Muscle of leg (tissue), 11 donors: Measurements from ENCODE around the gene CTIF. TPM values are rescaled to one million over a fixed set of nuclear protein-coding genes. Genes with fewer than 3 reads are reported as not detected.

Source experiments
- DNase-seq: peaks from one replicate; pipeline ENCODE4 v3.0.0; 2013
- H3K27ac ChIP-seq: one replicate; pipeline ENCODE4 v1.5.1; 2013; ENCODE audit warnings: mild to moderate bottlenecking, low read length, control low read depth
- H3K27me3 ChIP-seq: one replicate; pipeline ENCODE4 v1.6.1; 2013; ENCODE audit warnings: low read length; ENCODE audit not compliant: control insufficient read depth, insufficient read depth
- H3K36me3 ChIP-seq: one replicate; pipeline ENCODE4 v1.6.1; 2013; ENCODE audit warnings: low read length; ENCODE audit not compliant: control insufficient read depth, insufficient read depth
- H3K4me1 ChIP-seq: one replicate; pipeline ENCODE4 v1.6.1; 2013; ENCODE audit warnings: low read length; ENCODE audit not compliant: control insufficient read depth, insufficient read depth
- H3K4me3 ChIP-seq: one replicate; pipeline ENCODE4 v1.5.1; 2013; ENCODE audit warnings: low read length, control low read depth
- H3K9me3 ChIP-seq: replicated peaks from 2 replicates; pipeline ENCODE4 v1.6.1; 2013; ENCODE audit warnings: low read depth, low read length; ENCODE audit not compliant: control insufficient read depth
- WGBS: methylation state at CpG from one replicate; pipeline ENCODE4 v1.1.5; 2013; ENCODE audit warnings: missing lambda C conversion rate; ENCODE audit not compliant: insufficient coverage; 5-methylcytosine and 5-hydroxymethylcytosine counted together
- polyA plus RNA-seq, 8 donors: library from polyadenylated mRNA; unstranded; fragments of 120-200 nt; gene quantifications; one replicate each; pipeline versions ENCODE4 v1.2.1 to v1.2.3, GENCODE V29; 2013; ENCODE audit warnings: inconsistent platforms in 1 of 8, low replicate concordance in 1 of 8; ENCODE audit not compliant: insufficient read length in 8 of 8, insufficient read depth in 1 of 8
- total RNA-seq: library from RNA; stranded (reverse); fragments of 120-200 nt; gene quantifications from one replicate; pipeline ENCODE4 v1.2.4, GENCODE V29; 2013

Gene CTIF
- total and polyA plus RNA-seq, 9 donors: 16.3 to 46.8 (median 32.5) TPM

DNA sequence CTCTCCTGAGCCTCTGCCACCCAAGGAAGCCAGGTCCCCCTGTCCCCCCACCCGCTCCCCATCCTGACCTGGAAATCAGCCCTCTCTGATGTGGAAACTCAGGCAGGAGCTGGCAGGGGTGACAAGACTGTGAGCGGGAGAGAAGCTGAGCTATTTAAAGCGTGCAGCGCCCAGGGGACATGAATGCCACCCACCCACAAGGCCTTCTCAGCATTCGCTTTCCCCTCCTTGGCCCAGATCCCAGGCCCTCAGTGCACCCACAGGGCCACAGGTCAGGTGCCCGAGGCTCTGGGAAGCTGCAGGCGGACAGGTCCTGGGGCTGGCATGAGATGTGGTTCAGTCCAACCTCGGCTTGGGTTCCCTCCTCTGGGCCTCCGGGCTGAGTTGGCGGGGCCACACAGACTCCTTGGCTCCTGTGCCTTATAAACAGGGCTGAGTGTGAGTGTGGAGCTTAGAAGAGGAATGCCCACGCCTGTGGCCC lies 243.6 kb downstream of the CTIF start:
- DNase-seq: peak; percentile 58

DNA sequence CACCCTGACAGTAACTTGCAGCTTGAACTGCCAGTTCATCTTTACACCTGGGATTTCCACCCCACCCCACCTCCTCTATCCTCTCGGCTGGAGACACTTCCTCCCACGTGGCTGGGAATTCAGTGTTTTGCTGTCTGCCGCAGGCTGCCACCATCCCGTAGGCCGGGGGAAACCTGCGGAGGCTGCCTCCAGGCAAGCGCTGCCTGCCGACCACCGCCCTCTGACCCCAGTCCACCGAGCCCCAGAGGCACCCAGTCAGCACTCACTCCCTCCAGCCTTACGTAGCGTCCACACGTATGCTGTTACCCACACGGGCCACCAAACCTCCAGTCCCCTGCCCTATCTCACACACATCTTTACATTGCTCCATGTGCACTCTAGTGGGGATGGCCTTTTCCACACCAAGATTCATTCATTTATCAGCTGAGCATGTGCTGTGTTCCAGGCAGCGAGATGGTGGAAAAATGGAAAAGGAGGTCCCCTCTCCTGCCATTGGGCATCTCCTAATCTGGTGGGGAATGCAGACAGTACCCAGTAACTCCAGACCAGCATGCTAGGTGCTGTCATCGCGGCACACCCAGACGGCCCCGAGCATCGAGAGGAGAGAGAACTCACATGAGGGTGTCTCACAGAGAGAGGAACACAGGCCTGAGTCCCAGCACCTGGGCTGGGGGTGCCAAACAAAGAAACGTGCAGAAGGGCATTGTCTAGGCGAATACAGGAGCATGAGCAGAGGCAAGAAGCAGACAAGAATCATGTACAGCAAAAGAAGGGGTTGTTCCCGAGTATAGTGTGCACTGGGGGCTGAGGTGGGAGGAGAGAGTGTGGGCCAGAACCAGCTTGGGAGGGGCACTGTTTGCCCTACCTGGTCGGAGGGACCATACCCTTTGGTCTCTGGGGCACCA lies 245.0 kb downstream of the CTIF start:
- DNase-seq: no peak
- WGBS: 87% methylated on average over 22 of the region's 24 CpGs
- peaks cover 15% of the 10 kb centered on the region for H3K36me3 ChIP-seq
- H3K4me3 ChIP-seq: no peak overlapping the region
- no peaks in the 10 kb centered on the region for H3K27me3 ChIP-seq
- peaks cover 58% of the 10 kb centered on the region for H3K4me1 ChIP-seq
- no peaks in the 10 kb centered on the region for H3K9me3 ChIP-seq
- no peak overlapping the region for H3K27ac ChIP-seq

More for the DNA sequence above, 243.6 kb downstream of the CTIF start:
- WGBS: no CpG with 5 or more reads among the region's 11 CpGs
- Histone ChIP-seq H3K36me3 (peaks cover 12% of the 10 kb centered on the region), H3K4me1 (peaks cover 63% of the 10 kb centered on the region), H3K27ac (peak overlapping the region; percentile 85), H3K4me3 (no peak overlapping the region), H3K27me3 (no peaks in the 10 kb centered on the region), H3K9me3 (no peaks in the 10 kb centered on the region)

DNA sequence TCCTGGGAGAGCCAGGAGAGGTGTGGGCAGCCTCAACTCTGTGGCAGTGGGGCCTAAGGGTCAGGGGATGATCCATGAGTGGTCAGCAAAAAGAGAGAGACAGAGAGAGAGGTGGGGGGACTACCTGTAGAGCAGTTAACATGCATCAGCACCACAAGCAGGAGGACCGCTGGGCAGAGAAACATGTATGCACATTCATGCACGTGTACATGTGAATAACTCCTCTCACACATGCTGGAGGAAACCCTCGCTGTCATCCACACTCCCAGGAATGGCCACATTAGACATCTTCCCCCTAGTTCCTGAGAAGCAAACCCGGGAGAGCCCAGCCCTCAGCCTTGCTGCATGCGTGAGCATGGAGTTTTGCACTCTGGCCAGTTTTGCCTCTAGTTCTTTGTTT lies 245.8 kb downstream of the CTIF start:
- 75% methylated on average over 3 of the region's 5 CpGs for WGBS
- no peak overlapping the region for H3K4me3 ChIP-seq
- H3K4me1 ChIP-seq: peaks cover 50% of the 10 kb centered on the region
- no peak overlapping the region for H3K27ac ChIP-seq
- no peaks in the 10 kb centered on the region for H3K27me3 ChIP-seq
- peaks cover 2% of the 10 kb centered on the region for H3K9me3 ChIP-seq
- H3K36me3 ChIP-seq: peaks cover 18% of the 10 kb centered on the region
- DNase-seq: no peak

GRCh38 chr18:48785091-48785614 lies 246.3 kb downstream of the CTIF start:
- peaks cover 19% of the 10 kb centered on the region for H3K36me3 ChIP-seq
- peak; percentile 69 for DNase-seq
- peaks cover 2% of the 10 kb centered on the region for H3K9me3 ChIP-seq
- H3K4me3 ChIP-seq: no peak overlapping the region
- H3K4me1 ChIP-seq: peaks cover 49% of the 10 kb centered on the region
- H3K27ac ChIP-seq: no peak overlapping the region
- WGBS: 40% methylated on average over 2 of the region's 5 CpGs
- no peaks in the 10 kb centered on the region for H3K27me3 ChIP-seq

DNA sequence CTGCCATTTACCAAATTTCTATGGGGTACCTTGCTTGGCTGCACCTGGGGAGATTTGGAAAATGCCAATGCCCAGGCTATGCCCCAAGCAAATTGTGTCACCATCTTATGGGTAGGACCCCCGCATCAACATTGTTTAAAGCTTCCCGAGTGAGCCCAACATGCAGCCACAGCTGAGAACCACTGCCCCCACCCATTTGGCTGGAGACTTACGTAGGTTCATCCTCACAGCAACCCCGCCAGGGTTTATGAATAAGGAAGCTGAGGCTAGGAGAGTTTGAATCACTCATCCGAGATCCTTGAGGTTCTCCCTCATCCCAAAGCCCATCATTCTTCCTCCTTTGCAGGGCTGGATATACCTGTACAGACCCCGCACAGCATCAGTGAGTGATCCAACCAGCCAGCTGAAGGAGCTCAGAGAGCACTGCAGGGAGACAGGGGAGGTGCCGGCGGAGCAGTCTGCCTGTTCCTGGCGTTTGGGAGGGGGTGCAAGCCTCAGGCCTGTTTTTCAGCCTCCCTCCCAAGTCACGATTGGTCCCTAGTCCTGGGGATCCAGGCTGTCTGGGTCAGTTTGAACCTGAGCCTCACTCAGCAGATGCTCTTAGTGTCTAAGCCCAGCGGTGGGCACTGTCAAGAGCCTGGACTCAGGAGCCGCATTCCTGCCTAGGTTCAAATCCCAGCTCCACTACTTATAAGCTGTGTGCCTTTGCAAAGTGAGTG lies 247.1 kb downstream of the CTIF start:
- peaks cover 49% of the 10 kb centered on the region for H3K4me1 ChIP-seq

DNA sequence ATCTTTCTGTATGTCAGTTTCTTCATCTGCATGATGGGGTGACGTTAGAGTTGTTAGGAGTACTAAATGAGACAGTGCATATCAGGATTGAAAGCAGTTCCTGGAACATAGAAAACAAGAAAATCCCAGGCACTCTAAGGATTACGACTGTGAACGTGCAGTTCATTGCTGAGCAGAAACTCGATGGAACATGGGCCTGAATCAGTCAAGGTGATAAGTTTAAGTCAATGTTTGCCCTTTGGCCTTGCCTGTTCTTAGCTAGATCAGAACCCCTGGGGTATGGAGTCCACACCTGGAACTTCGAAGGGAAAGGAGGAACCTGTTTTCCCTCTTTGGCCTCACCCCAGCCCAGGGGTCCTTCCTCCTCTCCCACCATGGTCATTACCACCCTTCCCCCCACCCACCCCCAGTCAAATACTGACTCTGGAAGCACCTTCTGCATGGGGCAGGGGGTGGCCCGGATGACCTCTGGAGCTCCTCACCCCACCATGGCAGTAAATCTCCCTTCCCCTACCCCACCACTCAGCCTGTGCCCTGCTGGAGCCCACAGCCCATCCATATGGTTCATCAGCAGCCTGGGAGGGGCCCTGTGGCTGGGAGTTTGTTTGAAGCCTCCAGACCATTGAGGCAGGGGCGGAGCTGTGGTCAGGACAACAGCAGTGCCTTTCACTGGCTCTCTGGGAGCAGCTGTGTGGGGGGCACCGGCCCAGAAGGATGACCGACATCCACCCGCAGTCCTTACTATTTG lies 247.8 kb downstream of the CTIF start:
- H3K4me1 ChIP-seq: peaks cover 44% of the 10 kb centered on the region
- WGBS: 67% methylated on average over 9 of the region's 10 CpGs
- no peak overlapping the region for H3K27ac ChIP-seq

More for the DNA sequence above, 247.1 kb downstream of the CTIF start:
- no peak for DNase-seq
- Histone ChIP-seq H3K36me3 (peaks cover 26% of the 10 kb centered on the region), H3K9me3 (peaks cover 2% of the 10 kb centered on the region), H3K4me3 (no peak overlapping the region), H3K27ac (no peak overlapping the region), H3K27me3 (no peaks in the 10 kb centered on the region)
- WGBS: 64% methylated on average over 7 of the region's 12 CpGs

GRCh38 chr18:48787203-48788151 lies 248.6 kb downstream of the CTIF start:
- Histone ChIP-seq H3K4me3 (no peak overlapping the region), H3K27ac (no peak overlapping the region), H3K27me3 (no peaks in the 10 kb centered on the region), H3K4me1 (peaks cover 39% of the 10 kb centered on the region), H3K9me3 (peaks cover 2% of the 10 kb centered on the region), H3K36me3 (peaks cover 27% of the 10 kb centered on the region)
- 66% methylated on average over 5 of the region's 11 CpGs for WGBS
- no peak for DNase-seq

More for the DNA sequence above, 247.8 kb downstream of the CTIF start:
- H3K36me3 ChIP-seq: peaks cover 27% of the 10 kb centered on the region
- H3K27me3 ChIP-seq: no peaks in the 10 kb centered on the region
- no peak for DNase-seq
- peaks cover 2% of the 10 kb centered on the region for H3K9me3 ChIP-seq
- no peak overlapping the region for H3K4me3 ChIP-seq

- Histone ChIP-seq H3K4me3 (no peak overlapping the region), H3K4me1 (peaks cover 40% of the 10 kb centered on the region), H3K27ac (no peak overlapping the region), H3K9me3 (peaks cover 2% of the 10 kb centered on the region), H3K27me3 (no peaks in the 10 kb centered on the region), H3K36me3 (peaks cover 29% of the 10 kb centered on the region)
- DNase-seq: no peak
- WGBS: no CpG with 5 or more reads among the region's 1 CpG
Observed at GRCh38 chr18:48788373-48788772, 249.5 kb downstream of the CTIF start.

- no peak for DNase-seq
- H3K4me1 ChIP-seq: peaks cover 39% of the 10 kb centered on the region
- peaks cover 24% of the 10 kb centered on the region for H3K36me3 ChIP-seq
- H3K27ac ChIP-seq: no peak overlapping the region
- H3K27me3 ChIP-seq: no peaks in the 10 kb centered on the region
- no peak overlapping the region for H3K4me3 ChIP-seq
- peaks cover 2% of the 10 kb centered on the region for H3K9me3 ChIP-seq
Observed at GRCh38 chr18:48789259-48789812, 250.5 kb downstream of the CTIF start.
